Stimulated activated CD8-positive, alpha-beta memory T cell treated with anti-CD3 and anti-CD28 coated beads, Interleukin-4, amount 100 ng/mL, for 1 hour (primary cell): ENCODE data around the gene ARX.

Experiments used
- DNase-seq, 2 donors: peaks; one replicate each; pipeline ENCODE4 v3.0.0-alpha.2; 2020; ENCODE audit warnings: low read depth in 2 of 2, low spot score in 1 of 2

ARX gene

DNA sequence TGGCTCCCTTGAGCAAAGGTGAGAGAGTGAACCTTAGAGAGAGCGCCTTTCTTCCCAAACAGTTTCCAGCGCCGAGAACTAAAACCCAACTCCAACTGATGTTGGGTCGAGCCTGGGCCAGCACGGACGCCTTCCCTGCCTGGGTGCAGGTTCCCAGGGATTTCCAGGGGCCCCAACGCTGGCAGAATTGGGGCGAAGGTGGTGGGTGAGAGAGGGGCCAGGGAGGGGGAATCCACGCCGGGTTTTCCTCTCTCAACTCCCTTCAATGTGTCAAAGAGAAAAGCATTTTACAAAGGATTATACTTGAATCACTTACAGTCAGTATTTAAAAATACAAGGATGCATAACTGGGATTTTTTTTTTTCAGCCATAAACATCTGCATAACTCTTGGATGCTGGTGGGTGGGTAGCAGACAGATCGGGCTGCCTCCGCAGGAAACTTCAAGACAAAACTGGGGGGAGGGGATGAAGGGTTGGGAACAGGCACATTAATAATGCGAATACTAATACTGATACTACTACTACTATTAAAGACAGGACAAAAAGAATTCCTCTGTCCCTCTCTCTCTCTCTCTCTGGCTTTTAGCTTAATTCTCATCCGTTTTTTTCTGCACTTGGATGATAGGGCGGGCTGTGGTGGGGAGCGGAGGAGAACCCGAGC, 1.3 kb upstream of the ARX start:
- DNase-seq: no peak

DNA sequence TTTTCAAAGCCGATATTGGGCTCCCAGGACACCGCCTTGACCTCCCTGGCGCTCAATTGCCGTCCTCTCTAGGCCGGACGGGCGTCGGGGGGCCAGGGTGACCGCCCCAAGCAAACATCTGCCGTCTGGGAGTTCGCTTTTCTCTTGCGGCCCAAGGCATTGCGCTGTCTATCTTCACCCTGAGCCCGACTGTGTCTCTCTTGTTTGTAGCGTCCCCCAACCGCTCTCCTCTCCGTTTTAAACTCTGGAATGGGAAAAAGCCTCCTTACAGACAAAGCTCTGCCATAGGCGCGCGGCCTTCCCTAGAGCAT, 551 bp upstream of the ARX start:
- DNase-seq: no peak

DNA sequence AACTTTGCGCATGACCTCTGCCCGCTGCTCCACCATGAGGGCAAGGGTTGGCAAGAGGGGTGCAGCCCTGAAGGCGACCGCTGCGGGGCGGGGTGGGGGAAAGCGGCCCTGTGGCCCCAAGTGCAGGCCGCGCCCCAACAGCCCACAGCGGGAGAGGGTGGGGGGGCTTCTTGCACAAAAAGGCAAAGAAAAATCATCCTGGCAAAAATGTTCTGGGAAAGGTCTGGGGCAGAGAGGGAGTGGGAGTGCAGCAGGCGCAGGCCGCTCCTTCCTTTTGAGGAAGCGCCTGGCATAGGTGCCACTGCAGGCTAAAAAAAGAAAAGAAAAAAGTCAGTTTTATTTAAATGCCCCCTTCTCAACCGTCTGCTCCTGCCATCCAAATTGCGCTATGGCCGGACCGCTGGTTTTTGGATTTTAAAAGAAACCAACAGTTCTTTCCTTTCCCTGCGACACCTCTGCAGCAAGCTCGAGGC, 1.4 kb downstream of the ARX start:
- DNase-seq: no peak

DNA sequence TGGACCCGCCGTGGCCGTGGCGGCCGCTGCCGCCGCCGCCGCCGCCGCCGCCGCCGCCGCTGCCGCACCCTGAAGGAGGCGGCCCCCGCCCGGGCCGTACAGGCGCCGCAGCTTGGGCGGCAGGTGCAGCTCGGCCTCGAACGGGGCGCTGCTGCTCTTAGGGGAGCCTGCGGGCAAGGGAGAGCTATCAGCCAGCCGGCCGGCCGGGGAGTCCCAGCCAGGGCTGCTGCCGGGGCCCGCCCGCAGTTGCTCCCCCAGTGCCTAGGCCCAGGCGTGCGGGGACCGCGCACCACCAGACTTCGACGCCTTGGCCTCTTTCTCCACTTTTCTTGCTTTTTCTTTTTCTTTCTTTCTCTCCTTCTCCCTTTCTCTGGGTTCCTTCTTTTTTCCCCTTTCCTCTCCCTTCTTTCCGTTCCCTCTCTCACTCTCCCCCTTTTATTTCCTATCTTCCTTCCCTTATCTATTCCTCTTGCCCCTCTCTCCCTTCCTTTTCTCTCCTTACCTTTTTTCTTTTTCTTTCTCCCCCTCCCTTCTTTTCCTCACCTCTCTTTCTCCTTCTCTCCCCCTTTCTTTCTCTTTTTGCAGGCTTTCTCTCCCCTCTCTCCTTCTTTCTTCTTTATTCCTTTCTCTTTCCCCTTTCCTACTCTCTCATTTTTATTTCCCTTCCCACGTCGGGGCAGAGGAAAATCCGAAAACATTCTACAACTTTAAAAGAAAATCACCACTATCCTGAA, 2.0 kb downstream of the ARX start:
- no peak for DNase-seq

DNA sequence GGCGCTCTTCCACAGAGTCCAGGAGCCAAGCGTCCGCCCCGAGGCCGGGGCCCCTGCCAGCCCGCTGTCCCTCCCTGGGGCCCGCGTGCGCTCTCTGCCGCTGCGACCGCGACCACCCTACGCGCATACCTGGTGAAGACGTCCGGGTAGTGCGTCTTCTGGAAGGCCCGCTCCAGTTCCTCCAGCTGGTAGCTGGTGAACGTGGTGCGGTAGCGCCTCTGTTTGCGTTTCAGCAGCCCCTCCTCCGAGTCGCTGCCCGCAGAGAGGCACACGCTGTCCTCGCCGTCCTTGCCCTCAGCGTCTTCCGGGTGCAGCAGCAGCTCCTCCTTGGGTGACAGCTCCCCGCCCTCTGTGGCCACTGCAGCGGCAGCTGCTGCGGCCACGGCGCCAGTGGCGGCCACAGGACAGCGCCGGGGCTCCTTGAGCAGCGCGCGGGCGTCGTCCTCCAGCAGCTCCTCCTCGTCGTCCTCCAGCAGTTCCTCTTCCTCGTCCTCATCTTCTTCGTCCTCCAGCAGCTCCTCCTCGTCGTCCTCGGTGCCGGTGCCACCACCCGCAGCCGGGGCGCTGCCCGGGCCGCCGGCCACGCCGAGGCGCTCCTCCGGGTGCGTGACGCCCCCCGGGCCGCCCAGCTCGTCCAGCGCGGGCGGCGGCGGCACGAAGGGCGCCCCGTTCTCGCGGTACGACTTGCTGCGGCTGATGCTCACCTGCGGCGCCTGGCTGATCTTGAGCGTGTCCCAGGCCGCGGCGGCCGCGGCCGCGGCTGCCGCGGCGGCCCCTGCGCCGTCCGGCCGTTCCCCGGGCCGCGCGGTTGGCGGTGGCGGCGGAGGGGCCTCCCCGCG, 2.8 kb downstream of the ARX start:
- no peak for DNase-seq

DNA sequence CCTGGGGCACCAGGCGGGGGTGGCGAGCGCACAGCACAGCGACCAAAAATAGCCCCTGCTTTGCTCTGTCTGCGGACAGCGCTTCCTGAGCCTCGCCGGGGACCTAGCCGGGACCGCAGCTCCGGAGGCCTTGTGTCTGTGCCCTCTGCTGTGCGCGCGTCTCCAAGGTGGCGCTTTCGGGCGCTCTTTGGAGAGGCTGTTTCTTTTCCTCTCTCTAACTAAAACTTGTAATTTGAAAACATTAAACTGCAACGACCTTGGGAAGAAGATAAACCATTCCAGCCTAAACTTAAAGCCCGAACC, 3.4 kb downstream of the ARX start:
- no peak for DNase-seq

DNA sequence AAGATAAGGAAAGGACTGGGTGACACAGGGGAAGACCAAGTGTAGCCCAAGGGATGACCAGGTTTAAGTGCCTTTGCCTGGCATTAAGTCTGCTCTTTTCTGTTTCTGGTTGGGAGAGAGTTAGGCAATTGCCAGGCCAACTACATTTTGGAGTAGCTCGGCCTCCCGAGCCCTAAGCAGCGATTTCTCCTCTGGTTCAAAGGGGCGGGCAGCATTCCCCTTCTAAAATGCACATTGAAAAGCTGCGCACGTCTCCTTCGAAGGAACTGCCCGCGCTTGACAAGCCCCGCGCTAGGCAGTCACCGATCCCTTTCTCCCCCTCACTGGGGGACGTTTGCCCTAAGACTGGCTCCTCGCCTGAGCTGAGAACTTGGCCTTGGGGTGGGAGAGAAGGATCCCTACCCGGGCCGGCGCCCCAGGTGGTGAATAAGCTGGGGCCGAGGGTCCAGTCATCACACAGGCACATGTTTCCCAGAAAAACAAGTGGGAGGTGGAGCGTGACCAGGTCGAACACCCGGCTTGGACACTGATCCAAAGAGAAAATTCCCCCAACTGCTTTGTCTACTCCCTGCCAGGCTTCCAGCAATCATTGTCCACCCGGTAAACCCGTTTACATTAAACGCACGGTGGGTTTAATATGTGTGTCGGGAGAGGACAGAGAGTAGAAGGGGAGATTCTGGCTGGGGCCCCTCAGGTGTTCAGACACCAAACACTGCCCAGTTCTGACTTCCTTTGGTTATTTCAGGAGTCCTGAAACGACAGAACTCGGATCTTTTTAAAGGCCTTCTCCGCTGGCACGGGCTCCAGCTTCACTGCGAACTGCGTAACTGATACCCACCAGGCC, 4.0 kb downstream of the ARX start:
- no peak for DNase-seq

DNA sequence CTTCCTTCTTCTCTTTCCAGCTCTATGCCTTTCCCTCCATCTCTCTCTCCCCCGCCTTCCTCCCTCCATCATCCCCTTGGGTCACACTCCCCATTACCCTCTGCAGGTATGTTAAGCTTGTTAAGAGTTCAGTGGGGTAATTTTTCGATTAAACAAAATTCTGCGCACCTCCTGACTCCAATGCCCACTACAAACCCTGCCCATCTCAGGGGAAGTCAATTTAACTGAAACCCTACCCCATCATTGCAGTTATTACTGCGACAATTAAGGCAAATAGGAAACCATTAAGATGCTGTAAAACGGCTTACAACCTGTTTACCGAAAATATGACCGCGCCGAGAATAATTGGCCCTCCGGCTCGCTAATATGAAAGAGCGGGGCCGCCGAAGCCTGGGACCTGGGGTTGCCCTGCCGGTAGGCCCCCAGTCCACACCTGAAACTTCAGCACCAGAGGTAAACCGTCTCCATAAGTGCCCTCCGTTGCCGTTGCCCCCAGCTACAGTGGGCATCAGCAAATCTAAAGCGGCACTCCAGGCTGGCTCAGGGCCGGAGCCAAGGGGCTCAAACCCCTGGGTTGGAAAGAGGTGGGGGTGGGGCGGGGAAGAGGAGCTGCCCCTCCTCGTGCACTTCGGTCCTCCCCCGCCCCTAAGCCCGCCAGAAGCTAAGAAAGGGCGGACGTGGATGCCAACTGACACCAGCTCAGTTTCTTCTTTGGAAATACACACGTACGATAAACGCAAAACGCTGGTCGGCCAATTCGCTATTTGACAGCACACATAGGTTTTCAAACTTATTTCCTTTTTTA, 4.8 kb downstream of the ARX start:
- DNase-seq: no peak

DNA sequence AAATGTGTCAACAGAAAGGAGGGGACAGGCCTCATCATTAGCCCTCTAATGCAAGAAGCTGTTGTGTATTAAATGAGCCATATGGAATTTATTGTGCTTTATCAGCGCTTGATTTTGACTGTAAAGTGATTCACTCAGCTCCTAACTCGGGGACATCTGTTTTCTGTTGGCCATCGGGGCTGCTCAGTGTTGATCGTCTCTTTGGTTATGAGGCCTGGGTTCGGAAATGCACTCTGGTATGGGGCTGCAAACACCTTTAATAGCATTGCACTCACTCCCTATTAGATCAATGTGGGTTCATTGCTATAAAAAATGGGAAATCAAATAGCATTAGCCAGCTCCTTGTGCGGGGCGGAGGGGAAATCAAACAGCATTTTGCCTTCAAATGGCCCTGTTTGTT, 6.4 kb downstream of the ARX start:
- no peak for DNase-seq

DNA sequence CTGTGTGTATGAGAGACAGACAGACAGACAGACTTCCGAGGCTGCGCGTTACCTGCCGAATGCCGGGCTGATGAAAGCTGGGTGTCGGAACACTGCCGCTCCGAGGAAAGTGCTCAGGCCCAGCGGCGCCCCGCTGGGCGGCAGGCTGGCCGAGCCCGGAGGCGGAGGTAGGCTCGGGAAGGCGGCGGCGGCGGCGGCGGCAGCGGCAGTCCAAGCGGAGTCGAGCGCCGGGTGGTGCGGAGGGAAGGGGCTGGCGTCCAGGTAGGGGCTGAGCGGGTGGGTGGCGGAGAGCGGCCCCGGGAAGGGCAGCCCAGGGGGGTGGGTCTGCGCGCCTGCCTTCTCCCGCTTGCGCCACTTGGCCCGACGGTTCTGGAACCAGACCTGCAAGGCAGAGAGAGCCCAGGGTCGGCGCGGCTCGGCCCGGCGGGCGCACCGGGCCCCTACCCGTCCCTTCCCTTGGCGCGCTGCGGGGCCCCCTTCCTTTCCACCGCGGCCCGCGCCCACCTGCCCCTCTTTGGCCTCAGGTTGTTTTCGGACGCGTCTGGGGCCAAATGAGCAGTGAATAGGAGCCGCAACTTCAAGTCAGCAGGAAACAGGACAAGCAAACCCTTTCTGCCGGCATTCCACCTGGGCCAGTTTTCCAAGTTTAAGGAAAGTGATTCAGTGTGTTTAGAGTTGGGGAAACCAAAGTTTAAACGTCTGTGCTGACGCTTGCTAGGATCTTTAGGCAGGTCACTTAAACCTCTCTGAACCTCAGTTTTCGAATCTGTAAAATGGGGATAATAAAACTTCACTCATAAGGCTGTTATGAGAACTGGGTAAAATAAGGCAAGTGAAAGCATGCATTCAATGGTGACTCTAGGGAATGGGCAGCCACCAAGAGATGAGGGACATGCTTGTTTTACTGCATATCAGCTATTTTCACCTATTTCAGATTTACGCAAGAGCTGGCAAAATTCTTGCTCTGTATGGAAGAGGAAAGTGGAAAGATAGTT, 8.4 kb downstream of the ARX start:
- no peak for DNase-seq

DNA sequence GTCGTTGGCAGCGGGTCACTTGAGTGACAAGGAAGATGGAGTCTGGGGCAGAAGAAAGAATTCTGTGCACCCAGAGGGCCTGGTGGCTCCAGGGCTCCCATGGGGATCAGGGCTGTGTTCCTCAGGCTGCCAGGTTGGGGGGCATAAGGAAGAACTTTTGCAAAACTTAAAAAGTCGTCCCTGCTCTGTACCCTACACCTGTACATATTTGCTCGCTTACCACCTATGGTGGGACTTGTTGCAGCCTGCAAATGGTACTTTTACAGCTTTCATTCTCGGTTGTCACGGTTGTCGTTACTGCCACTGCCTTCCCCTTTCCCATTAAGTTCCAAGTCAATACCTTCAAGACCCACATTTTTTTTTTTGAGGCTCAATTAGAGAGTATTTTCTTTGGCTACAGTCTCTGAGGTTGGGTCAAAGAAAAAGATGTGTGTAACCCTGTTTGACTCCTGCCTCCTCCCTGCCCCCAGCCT, 9.1 kb downstream of the ARX start:
- DNase-seq: no peak

DNA sequence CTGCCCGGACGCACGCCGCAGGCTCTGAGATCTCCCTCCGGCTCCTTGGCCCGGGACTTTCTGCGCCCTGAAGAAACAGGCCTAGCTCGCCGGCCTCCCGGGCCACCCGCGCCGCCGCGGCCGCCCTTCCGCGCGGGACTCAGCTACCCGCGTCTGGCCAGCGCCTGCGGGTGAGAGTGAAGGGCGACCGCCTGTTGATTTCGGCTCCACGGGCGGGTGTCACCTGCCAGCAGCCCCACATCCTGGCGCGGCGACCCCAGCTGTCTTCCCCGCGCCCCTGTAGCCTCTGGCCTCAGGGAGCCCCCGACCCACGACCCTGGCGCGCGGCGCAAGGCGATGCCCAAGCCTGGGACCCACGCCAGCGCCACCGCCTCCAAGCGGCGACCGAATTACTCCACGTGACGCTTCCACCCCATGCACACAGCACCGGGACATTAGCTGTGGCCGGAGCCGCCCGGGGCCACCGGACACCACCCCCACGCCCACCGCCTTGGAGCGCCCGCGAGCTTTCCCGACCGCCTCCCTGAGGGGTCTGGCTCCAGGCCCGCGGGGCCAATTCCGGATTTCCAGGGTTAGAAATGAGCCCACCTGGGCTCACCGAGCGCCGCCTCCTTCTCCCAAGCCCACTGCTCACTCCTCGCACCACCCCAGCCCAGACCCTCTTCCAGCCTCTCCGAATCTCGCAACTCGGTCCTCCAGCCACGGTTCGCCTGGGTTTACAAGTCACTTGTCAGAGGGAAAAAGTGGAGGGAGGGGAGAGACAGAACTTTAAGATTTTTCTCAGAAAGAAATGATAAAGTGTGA, 10.2 kb downstream of the ARX start:
- no peak for DNase-seq

DNA sequence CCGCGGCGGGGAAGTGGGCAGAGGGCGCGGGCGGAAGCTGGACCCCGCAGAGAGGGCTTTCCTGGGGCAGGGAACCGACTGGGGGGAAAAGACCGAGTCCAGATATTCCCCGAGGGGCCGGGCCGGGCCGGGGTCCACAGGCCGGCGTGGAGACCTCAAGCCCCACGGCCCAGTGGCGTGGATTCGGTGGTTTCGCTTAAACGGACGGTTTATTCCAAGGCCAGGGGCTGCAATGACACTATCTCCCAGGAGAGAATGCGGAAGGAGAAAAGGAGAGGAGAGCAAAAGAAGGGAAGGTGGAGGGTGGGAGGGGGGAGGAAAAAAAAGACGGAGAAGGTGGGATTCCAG, 10.8 kb downstream of the ARX start:
- no peak for DNase-seq

DNA sequence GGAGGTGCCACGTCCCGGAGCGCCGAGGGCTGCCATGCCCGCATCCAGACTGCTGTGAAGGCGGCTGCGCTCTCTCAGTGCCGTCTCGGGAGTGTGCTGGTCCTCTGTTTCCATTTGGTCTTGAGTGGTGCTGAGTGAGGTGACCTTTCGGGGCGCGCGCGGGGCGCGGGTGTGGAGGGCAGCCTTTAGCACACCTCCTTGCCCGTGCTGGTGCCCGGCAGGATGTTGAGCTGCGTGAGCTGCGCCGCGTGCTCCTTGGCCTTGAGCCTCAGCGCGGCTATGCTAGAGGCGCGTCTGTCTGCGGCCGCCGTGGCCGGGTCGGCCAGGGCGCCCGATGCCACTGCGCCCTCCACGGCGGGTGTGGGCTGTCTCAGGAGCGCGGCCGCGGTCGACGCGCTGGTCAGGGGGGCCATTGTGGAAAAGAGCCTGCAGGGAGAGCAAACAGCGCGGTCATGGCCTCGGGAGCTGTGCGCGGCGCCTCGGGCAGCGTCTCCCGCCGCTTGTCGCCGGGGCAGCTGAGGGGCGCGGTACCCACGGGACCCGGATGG, 11.2 kb downstream of the ARX start:
- no peak for DNase-seq

DNA sequence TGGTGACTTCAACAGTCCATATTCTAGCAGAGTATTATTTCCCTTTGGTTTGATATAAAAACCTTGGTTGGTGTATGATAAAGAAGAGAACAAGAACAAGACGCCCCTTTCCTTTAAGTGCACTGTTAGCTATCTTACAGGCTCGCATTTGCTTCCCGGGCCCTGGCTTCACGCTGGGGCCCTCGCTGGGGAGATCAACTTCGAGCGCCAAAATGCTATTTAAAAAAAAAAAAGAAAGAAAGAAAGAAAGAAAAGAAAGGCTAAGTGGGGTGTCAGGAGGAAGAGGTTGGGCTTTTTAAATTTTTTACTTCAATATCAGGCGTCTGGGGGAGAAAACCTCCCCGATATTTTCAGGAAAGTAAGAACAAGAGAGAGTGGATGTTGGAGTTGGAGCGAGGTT, 11.7 kb downstream of the ARX start:
- DNase-seq: no peak

DNA sequence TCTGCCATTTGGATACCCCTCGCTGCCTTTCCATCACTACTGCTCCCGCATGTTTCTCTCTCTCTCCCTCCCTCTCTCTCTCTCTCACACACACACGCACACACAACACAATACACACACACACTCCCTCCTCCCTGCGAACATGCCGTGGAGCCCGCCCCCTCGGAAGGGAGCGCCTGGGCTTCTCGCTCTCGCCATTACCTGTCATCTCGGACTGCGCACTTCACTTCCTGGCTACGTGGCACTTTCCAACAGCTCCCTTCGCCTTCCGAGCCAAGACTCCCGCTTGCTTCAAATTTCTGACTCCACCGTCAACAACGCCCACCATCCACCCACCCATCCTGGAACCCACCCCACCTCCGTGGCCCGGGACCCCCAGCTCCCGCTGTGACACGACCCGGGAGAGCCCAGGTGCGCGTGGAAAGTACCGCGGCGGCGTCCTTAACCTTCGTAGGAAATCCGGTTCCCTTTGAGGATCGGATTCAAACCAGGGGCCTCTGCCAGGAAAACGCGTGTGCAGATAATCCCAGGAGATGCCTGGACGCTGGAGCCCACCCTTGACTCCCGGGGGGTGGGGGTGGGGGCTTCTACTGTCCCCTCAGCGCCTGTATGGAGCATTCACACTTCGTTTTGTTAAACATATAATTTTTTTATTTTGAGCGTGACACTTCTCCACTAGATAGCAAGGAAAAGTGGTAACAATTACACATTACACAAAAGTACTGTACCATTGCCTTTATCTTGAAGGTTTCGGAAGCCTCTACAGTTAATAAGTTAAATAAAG, 12.5 kb downstream of the ARX start:
- no peak for DNase-seq

DNA sequence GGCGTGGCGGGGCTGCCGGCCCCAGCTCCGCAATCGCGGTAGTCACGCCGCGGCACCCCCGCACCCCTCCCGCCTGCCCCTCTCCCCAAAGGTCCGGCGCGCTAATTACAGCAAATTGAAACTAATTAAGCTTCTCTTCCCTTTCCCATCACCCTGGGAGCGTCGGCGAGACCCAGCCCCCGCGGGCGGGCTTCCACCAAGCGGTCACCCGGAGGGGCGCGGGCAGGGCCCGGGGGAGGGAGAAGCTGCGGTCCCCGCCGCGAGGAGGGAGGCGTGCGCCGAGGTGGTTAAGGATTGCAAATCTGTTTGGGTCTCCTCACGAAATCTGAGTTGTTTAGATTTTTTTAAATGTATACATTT, 13.1 kb downstream of the ARX start:
- no peak for DNase-seq
